GM13977 (cell line): ENCODE data around the gene KIF5A.

Experiments
- DNase-seq: peaks from one replicate; pipeline ENCODE4 v3.0.0; 2012; ENCODE audit warnings: low spot score
- CTCF ChIP-seq: IDR thresholded peaks from 2 replicates; pipeline ENCODE4 v1.5.1; 2012; ENCODE audit warnings: mild to moderate bottlenecking, control low read depth; ENCODE audit not compliant: insufficient read depth; ENCODE audit errors: extremely low read depth, missing control alignments
- in situ Hi-C: fragments of 300-500 bp; cut with MboI; formaldehyde crosslinking; loops from one replicate; pipeline ENCODE4 v1.12.0; 2022; ENCODE audit warnings: low sequenced_read_pairs, low pct_unique_long_range_greater_than_20kb, mixed read lengths, inconsistent platforms; ENCODE audit not compliant: unreplicated experiment

Gene KIF5A

GRCh38 chr12:57525615-57526383 is 24.0 kb upstream of the KIF5A start:
- TF ChIP-seq CTCF = no peak
- in situ Hi-C loops = no loop called here
- no peak for DNase-seq

- DNase-seq = no peak
- TF ChIP-seq CTCF = no peak
- in situ Hi-C loops = no loop called here
Observed at GRCh38 chr12:57526477-57527126, 23.2 kb upstream of the KIF5A start.

- TF ChIP-seq CTCF = no peak
- no peak for DNase-seq
- in situ Hi-C loops = no loop called here
Observed at GRCh38 chr12:57527184-57527583, 22.7 kb upstream of the KIF5A start.

- in situ Hi-C loops = no loop called here
- TF ChIP-seq CTCF = no peak
- no peak for DNase-seq
Observed at GRCh38 chr12:57528176-57528575, 21.7 kb upstream of the KIF5A start.

- in situ Hi-C loops = no loop called here
- no peak for DNase-seq
Observed at GRCh38 chr12:57528831-57529555, 20.9 kb upstream of the KIF5A start.

GRCh38 chr12:57529831-57530230 is 20.0 kb upstream of the KIF5A start:
- in situ Hi-C loops = no loop called here
- no peak for TF ChIP-seq CTCF
- DNase-seq = no peak

More at GRCh38 chr12:57528831-57529555, 20.9 kb upstream of the KIF5A start:
- TF ChIP-seq CTCF = no peak
